H9 (cell line): ENCODE measurements around the gene SLC7A1. TPM values are rescaled to one million over a fixed set of nuclear protein-coding genes. Genes with fewer than 3 reads are reported as not detected.

Experiments used
- DNase-seq: peaks from one replicate; pipeline ENCODE4 v3.0.0-alpha.2; 2017
- H2AFZ ChIP-seq: one replicate; pipeline ENCODE4 v1.6.1; 2013; ENCODE audit warnings: mild to moderate bottlenecking, low read length, control low read depth, moderate library complexity
- H2AK5ac ChIP-seq: 2 replicates; pipeline ENCODE4 v1.6.1; 2013; ENCODE audit warnings: low read length, control low read depth, mixed read lengths; ENCODE audit not compliant: insufficient read length
- H2BK120ac ChIP-seq: one replicate; pipeline ENCODE4 v1.6.1; 2013; ENCODE audit warnings: low read depth, mild to moderate bottlenecking, low read length, control low read depth, inconsistent platforms; ENCODE audit not compliant: poor library complexity, severe bottlenecking
- H2BK12ac ChIP-seq: 2 replicates; pipeline ENCODE4 v1.6.1; 2013; ENCODE audit warnings: low read length, control low read depth, mixed read lengths, low read depth; ENCODE audit not compliant: insufficient read length
- H2BK15ac ChIP-seq: 2 replicates; pipeline ENCODE4 v1.6.1; 2013; ENCODE audit warnings: low read depth, low read length, control low read depth
- H2BK20ac ChIP-seq: one replicate; pipeline ENCODE4 v1.6.1; 2013; ENCODE audit warnings: low read depth, mild to moderate bottlenecking, low read length, control low read depth, inconsistent platforms; ENCODE audit not compliant: poor library complexity, severe bottlenecking
- H2BK5ac ChIP-seq: 2 replicates; pipeline ENCODE4 v1.6.1; 2013; ENCODE audit warnings: low read length, control low read depth, mixed read lengths; ENCODE audit not compliant: insufficient read length
- H3K14ac ChIP-seq: 2 replicates; pipeline ENCODE4 v1.6.1; 2013; ENCODE audit warnings: low read length, control low read depth; ENCODE audit not compliant: insufficient read depth
- H3K18ac ChIP-seq: 2 replicates; pipeline ENCODE4 v1.6.1; 2013; ENCODE audit warnings: low read depth, mild to moderate bottlenecking, mixed read lengths, low read length, control low read depth; ENCODE audit not compliant: insufficient read length
- H3K23ac ChIP-seq: 2 replicates; pipeline ENCODE4 v1.6.1; 2013; ENCODE audit warnings: low read length, control low read depth, mixed read lengths, low read depth; ENCODE audit not compliant: insufficient read length
- H3K23me2 ChIP-seq: 2 replicates; pipeline ENCODE4 v1.6.1; 2013; ENCODE audit warnings: low read depth, mild to moderate bottlenecking, mixed read lengths, low read length, control low read depth; ENCODE audit not compliant: insufficient read length, poor library complexity, severe bottlenecking
- H3K27ac ChIP-seq: 2 replicates; pipeline ENCODE4 v1.5.1; 2013; ENCODE audit warnings: low read length, control low read depth, mixed read lengths, low read depth; ENCODE audit not compliant: insufficient read length
- H3K27me3 ChIP-seq: 2 replicates; pipeline ENCODE4 v1.6.1; 2013; ENCODE audit warnings: low read length, control low read depth, inconsistent platforms; ENCODE audit not compliant: insufficient read depth
- H3K4ac ChIP-seq: 2 replicates; pipeline ENCODE4 v1.6.1; 2013; ENCODE audit warnings: low read depth, mild to moderate bottlenecking, control low read depth, inconsistent platforms, low read length, moderate library complexity
- H3K4me1 ChIP-seq: 2 replicates; pipeline ENCODE4 v1.6.1; 2013; ENCODE audit warnings: low read length, control low read depth, inconsistent platforms; ENCODE audit not compliant: insufficient read depth
- H3K4me2 ChIP-seq: 2 replicates; pipeline ENCODE4 v1.6.1; 2013; ENCODE audit warnings: low read length, control low read depth, mixed read lengths; ENCODE audit not compliant: insufficient read length, insufficient read depth
- H3K56ac ChIP-seq: 2 replicates; pipeline ENCODE4 v1.6.1; 2013; ENCODE audit warnings: low read depth, mild to moderate bottlenecking, mixed read lengths, low read length, control low read depth; ENCODE audit not compliant: insufficient read length
- H3K79me1 ChIP-seq: 2 replicates; pipeline ENCODE4 v1.6.1; 2013; ENCODE audit warnings: low read depth, mild to moderate bottlenecking, moderate library complexity, low read length, control low read depth, inconsistent platforms; ENCODE audit not compliant: insufficient read depth, poor library complexity, severe bottlenecking
- H3K79me2 ChIP-seq: 2 replicates; pipeline ENCODE4 v1.6.1; 2013; ENCODE audit warnings: low read length, control low read depth, inconsistent platforms; ENCODE audit not compliant: insufficient read depth
- H3K9ac ChIP-seq: 2 replicates; pipeline ENCODE4 v1.6.1; 2013; ENCODE audit warnings: low read length, control low read depth, mixed read lengths; ENCODE audit not compliant: insufficient read length; ENCODE audit errors: extremely low read depth
- H3K9me3 ChIP-seq: one replicate; pipeline ENCODE4 v1.6.1; 2013; ENCODE audit warnings: low read depth, low read length, inconsistent platforms; ENCODE audit not compliant: control insufficient read depth
- H3T11ph ChIP-seq: one replicate; pipeline ENCODE4 v1.6.1; 2013; ENCODE audit warnings: mild to moderate bottlenecking, low read length, control low read depth, inconsistent platforms
- H4K20me1 ChIP-seq: one replicate; pipeline ENCODE4 v1.6.1; 2013; ENCODE audit not compliant: control insufficient read depth, insufficient read length, insufficient read depth
- H4K5ac ChIP-seq: 2 replicates; pipeline ENCODE4 v1.6.1; 2013; ENCODE audit warnings: low read depth, mild to moderate bottlenecking, mixed read lengths, low read length, control low read depth; ENCODE audit not compliant: insufficient read length
- H4K8ac ChIP-seq: replicated peaks from 2 replicates; pipeline ENCODE4 v1.6.1; 2013; ENCODE audit warnings: low read length, control low read depth, mixed read lengths, low read depth; ENCODE audit not compliant: insufficient read length
- H4K91ac ChIP-seq: 2 replicates; pipeline ENCODE4 v1.6.1; 2013; ENCODE audit warnings: low read depth, mild to moderate bottlenecking, moderate library complexity, mixed read lengths, low read length, control low read depth; ENCODE audit not compliant: insufficient read length
- H3K27ac Mint-ChIP-seq, 3 experiments: 2 replicates in 2 of 3; 3 replicates in 1 of 3; pipeline ENCODE4 v1.8.0; 2020 to 2021; ENCODE audit warnings: mixed read lengths in 3 of 3, mild to moderate bottlenecking in 1 of 3, moderate library complexity in 1 of 3
- H3K27me3 Mint-ChIP-seq: 2 replicates; pipeline ENCODE4 v1.8.0; 2021; ENCODE audit warnings: low read depth, mild to moderate bottlenecking, moderate library complexity, mixed read lengths
- H3K36me3 Mint-ChIP-seq, 3 experiments: 2 replicates in 2 of 3; 3 replicates in 1 of 3; pipeline ENCODE4 v1.8.0; 2020 to 2021; ENCODE audit warnings: low read depth in 3 of 3, mixed read lengths in 3 of 3; ENCODE audit not compliant: insufficient read depth in 1 of 3
- H3K4me1 Mint-ChIP-seq, 2 experiments: 2 replicates each; pipeline ENCODE4 v1.8.0; 2020; ENCODE audit warnings: mixed read lengths in 2 of 2
- H3K4me3 Mint-ChIP-seq, 2 experiments: 2 replicates in 1 of 2; 3 replicates in 1 of 2; pipeline ENCODE4 v1.8.0; 2020 to 2021; ENCODE audit warnings: mild to moderate bottlenecking in 2 of 2, mixed read lengths in 2 of 2, moderate library complexity in 1 of 2
- H3K9me3 Mint-ChIP-seq, 2 experiments: 2 replicates in 1 of 2; 3 replicates in 1 of 2; pipeline ENCODE4 v1.8.0; 2020; ENCODE audit warnings: mild to moderate bottlenecking in 2 of 2, mixed read lengths in 2 of 2, moderate library complexity in 1 of 2
- CTCF ChIP-seq: fragments of 200-600 bp; sonication (generic); conservative IDR thresholded peaks from 3 replicates; pipeline ENCODE4 v1.8.0; 2021; ENCODE audit warnings: antibody characterized with exemption, mild to moderate bottlenecking
- WGBS: extraction: QIAGEN DNeasy Blood & Tissue Kit; methylation state at CpG from one replicate; pipeline ENCODE4 v1.1.7; 2013; ENCODE audit warnings: missing lambda C conversion rate, low lambda C conversion rate, mixed read lengths; ENCODE audit not compliant: insufficient read length; ENCODE audit errors: extremely low coverage; 5-methylcytosine and 5-hydroxymethylcytosine counted together
- total RNA-seq: library from RNA; stranded (reverse); gene quantifications from 2 replicates; pipeline ENCODE4 v1.2.1, GENCODE V29; 2021

The SLC7A1 gene
- total RNA-seq, 1 experiment from 2014 or later = 109 TPM

GRCh38 chr13:29550430-29550988 lies 45.0 kb downstream of the SLC7A1 start:
- Histone ChIP-seq H3K4ac (no peak overlapping the region), H3K4me1 (peaks cover 4% of the 10 kb centered on the region; the same call in 1 of the 2 replicates), H3K27ac (no peak overlapping the region), H3K79me1 (peaks cover 6% of the 10 kb centered on the region), H2BK15ac (no peak overlapping the region), H2AK5ac (no peak overlapping the region), H2AFZ (no peak overlapping the region), H2BK12ac (no peak overlapping the region), H4K5ac (no peak overlapping the region), H4K20me1 (no peaks in the 10 kb centered on the region), H3K23ac (no peak overlapping the region), H2BK20ac (no peak overlapping the region), H3K56ac (no peak overlapping the region), H3K18ac (no peak overlapping the region), H2BK5ac (no peak overlapping the region), H3K79me2 (peaks cover 18% of the 10 kb centered on the region; the same call in 1 of the 2 replicates), H3K4me2 (no peak overlapping the region), H3K9me3 (no peaks in the 10 kb centered on the region), H2BK120ac (no peak overlapping the region), H3K9ac (no peak overlapping the region), H4K91ac (no peak overlapping the region), H3K27me3 (no peaks in the 10 kb centered on the region), H3K14ac (no peak overlapping the region), H3T11ph (no peak overlapping the region), H4K8ac (no peak overlapping the region), H3K23me2 (no peaks in the 10 kb centered on the region)
- TF ChIP-seq CTCF = no peak
- no peak for DNase-seq
- Mint-ChIP-seq H3K9me3 (no peaks in the 10 kb centered on the region), H3K27me3 (no peaks in the 10 kb centered on the region), H3K4me3 (no peak overlapping the region), H3K4me1 (peaks cover 21 to 27% of the 10 kb centered on the region in 2 experiments), H3K36me3 (peaks cover 40 to 73% (median 68%) of the 10 kb centered on the region in 3 experiments; a peak in 6 of 7 replicates), H3K27ac (no peak overlapping the region)
- no CpG with 5 or more reads among the region's 5 CpGs for WGBS
